Heart left ventricle (tissue), 16 donors: ENCODE data around the gene SPOPL. TPM values are rescaled to one million over a fixed set of nuclear protein-coding genes. Genes with fewer than 3 reads are reported as not detected.
"Not testable (repeated sequence)": the region's sequence is repeated elsewhere in the genome, so short reads cannot be mapped to it uniquely, and the experiment has no call there.

Experiments used
- ATAC-seq, 4 donors: fragments of 200-7000 bp; cut with Tn5 transposase; one replicate each; pipeline ENCODE4 v1.9.1; 2020 to 2022; ENCODE audit warnings: moderate library complexity in 4 of 4, mild to moderate bottlenecking in 3 of 4, moderate number of reproducible peaks in 1 of 4
- DNase-seq, 5 donors: peaks; one replicate each; pipeline ENCODE4 v3.0.0-alpha.2; 2020
- H3K27ac ChIP-seq, 12 donors: fragments of 200-600 bp; sonication (generic) in 4 of 12; one replicate each; pipeline versions ENCODE4 v1.5.0 to v1.8.0; 2016 to 2022; ENCODE audit warnings: mild to moderate bottlenecking in 2 of 12
- H3K27me3 ChIP-seq, 9 donors: fragments of 200-600 bp; sonication (generic) in 2 of 9; one replicate each; pipeline versions ENCODE4 v1.5.1 to v1.8.0; 2016 to 2022; ENCODE audit warnings: mild to moderate bottlenecking in 3 of 9
- H3K36me3 ChIP-seq, 9 donors: fragments of 200-600 bp; sonication (generic) in 2 of 9; one replicate each; pipeline versions ENCODE4 v1.5.0 to v1.8.0; 2018 to 2022; ENCODE audit warnings: mild to moderate bottlenecking in 2 of 9
- H3K4me1 ChIP-seq, 12 donors: fragments of 200-600 bp; sonication (generic) in 4 of 12; one replicate each; pipeline versions ENCODE4 v1.5.0 to v1.8.0; 2016 to 2022; ENCODE audit warnings: mild to moderate bottlenecking in 3 of 12
- H3K4me3 ChIP-seq, 12 donors: fragments of 200-600 bp; sonication (generic) in 4 of 12; one replicate each; pipeline versions ENCODE4 v1.5.0 to v1.8.0; 2017 to 2022; ENCODE audit warnings: mild to moderate bottlenecking in 9 of 12, moderate library complexity in 4 of 12
- H3K9me3 ChIP-seq, 12 donors: fragments of 200-600 bp; sonication (generic) in 4 of 12; one replicate each; pipeline versions ENCODE4 v1.5.0 to v1.8.0; 2016 to 2022; ENCODE audit warnings: mild to moderate bottlenecking in 1 of 12
- CTCF ChIP-seq, 12 donors: fragments of 200-600 bp; sonication (generic) in 4 of 12; IDR thresholded peaks; one replicate each; pipeline versions ENCODE4 v1.5.0 to v1.8.0; 2018 to 2022; ENCODE audit warnings: antibody characterized with exemption in 12 of 12, mild to moderate bottlenecking in 5 of 12
- POLR2A ChIP-seq, 2 donors: fragments of 450-650 bp; IDR thresholded peaks; one replicate each; pipeline ENCODE4 v1.6.1; 2017; ENCODE audit warnings: antibody characterized with exemption in 2 of 2, mild to moderate bottlenecking in 2 of 2, moderate library complexity in 2 of 2
- WGBS, 4 donors: extraction: QIAGEN DNeasy Blood & Tissue Kit in 2 of 4; methylation state at CpG; one replicate each; pipeline versions ENCODE4 v1.1.5 to v1.1.7; 2013 to 2018; 5-methylcytosine and 5-hydroxymethylcytosine counted together
- intact Hi-C, 10 donors: fragments of 100-400 bp; cut with DNase I; formaldehyde crosslinking; loops; one replicate each; pipeline versions ENCODE4 v1.11.1 to v1.14.2; 2022
- polyA plus RNA-seq, 2 donors: library from polyadenylated mRNA; stranded (reverse); fragments of 200-250 nt; gene quantifications; one replicate each; pipeline ENCODE4 v1.2.3, GENCODE V29; 2013
- total RNA-seq, 9 donors: library from RNA; depleted of rRNA in 2 of 9; stranded (reverse); fragments of >200 nt in 2 of 9; fragmentation: NEBNext Ultra II Directional in 3 of 9; extraction: Animal tissue kit (Norgen Biotek cat#: 25700) in 3 of 9; gene quantifications; one replicate each; pipeline versions ENCODE4 v1.1.0 to v1.2.4, GENCODE V29; 2016 to 2023
- donor health status: ischemic (EF 13 %, LVEDD 7.1; RV severe dilation, severe dysfunction).
- donor health status: healthy with polysubstance abuse.
- donor health status: DM: no; HTN: yes; CAD: no.
- donor health status: DM: no; HTN: no; CAD: no.
- donor health status: ischemic (EF 25% LVEDD 6.9; RV normal size, moderate dysfunction).
- donor health status: ischemic (EF 25% LVEDD 5.7; RV mildly dilated, moderate dysfunction).
- donor health status: healthy.
- donor health status: DM: yes; HTN: yes; CAD: no.
- donor health status: ischemic (EF 35%, LVEDD 5.7; RV mildly dilated, moderate dysfunction).
- donor health status: nonischemic (EF 11% LVEDD 7.7; RV severe dilation, severe dysfunction).
- donor health status: DM: yes; HTN: yes; CAD: no.
- donor health status: PGD.
- donor health status: ischemic (EF 29% LVEDD 5.4; RV normal size, mild dysfunction).
- donor health status: nonischemic (EF 23%, LVEDD 6.1; RV moderate dilation, normal function).

The SPOPL gene
- total and polyA plus RNA-seq, 11 donors, result 3.0 to 20.6 (median 14.9) TPM

GRCh38 chr2:138455275-138455674 lies 46.3 kb upstream of the SPOPL start:
- Histone ChIP-seq H3K27me3 (no peaks in the 10 kb centered on the region), H3K27ac (no peak overlapping the region), H3K36me3 (no peaks in the 10 kb centered on the region), H3K4me1 (no peaks in the 10 kb centered on the region), H3K4me3 (no peak overlapping the region), H3K9me3 (peaks cover 0 to 27% (median 0%) of the 10 kb centered on the region in 12 donors)
- intact Hi-C loops, result no loop called here
- DNase-seq, result no peak
- WGBS, 4 donors, result 86 to 94% (median 92%) methylated on average over 2 of the region's 2 CpGs
- ATAC-seq, result no peak
- no peak for TF ChIP-seq CTCF (IDR thresholded peaks at IDR 0.05)
- no peak for TF ChIP-seq POLR2A (IDR thresholded peaks at IDR 0.05)

GRCh38 chr2:138455691-138456090 lies 45.9 kb upstream of the SPOPL start:
- no peaks in the 10 kb centered on the region for H3K4me1 ChIP-seq
- 52 to 83% (median 66%) methylated on average over 2 of the region's 2 CpGs for WGBS, 4 donors
- H3K36me3 ChIP-seq, result no peaks in the 10 kb centered on the region
- no peak overlapping the region for H3K27ac ChIP-seq
- H3K9me3 ChIP-seq, result peaks cover 0 to 29% (median 0%) of the 10 kb centered on the region in 12 donors
- TF ChIP-seq CTCF (IDR thresholded peaks at IDR 0.05) (no peak), POLR2A (IDR thresholded peaks at IDR 0.05) (no peak)
- DNase-seq, result no peak
- H3K4me3 ChIP-seq, result no peak overlapping the region
- intact Hi-C loops, result no loop called here
- ATAC-seq, result no peak
- H3K27me3 ChIP-seq, result no peaks in the 10 kb centered on the region

GRCh38 chr2:138462689-138463088 lies 38.9 kb upstream of the SPOPL start:
- H3K27ac ChIP-seq, H3K4me3 ChIP-seq, H3K36me3 ChIP-seq, ATAC-seq, H3K27me3 ChIP-seq, DNase-seq, H3K4me1 ChIP-seq, intact Hi-C loops: not testable (repeated sequence)
- WGBS, 4 donors, result 95 to 99% (median 97%) methylated on average over 3 of the region's 3 CpGs
- peaks cover 0 to 44% (median 6%) of the 10 kb centered on the region in 12 donors for H3K9me3 ChIP-seq

GRCh38 chr2:138468617-138469016 lies 33.0 kb upstream of the SPOPL start:
- no peaks in the 10 kb centered on the region for H3K27me3 ChIP-seq
- 0 to 2% (median 0%) methylated on average over 1 of the region's 1 CpG for WGBS, 4 donors
- intact Hi-C loops, result no loop called here
- TF ChIP-seq CTCF (IDR thresholded peaks at IDR 0.05) (no peak), POLR2A (IDR thresholded peaks at IDR 0.05) (no peak)
- no peaks in the 10 kb centered on the region for H3K4me1 ChIP-seq
- DNase-seq, result no peak
- no peak overlapping the region for H3K27ac ChIP-seq
- H3K36me3 ChIP-seq, result no peaks in the 10 kb centered on the region
- no peak for ATAC-seq
- H3K4me3 ChIP-seq, result no peak overlapping the region
- H3K9me3 ChIP-seq, result peaks cover 0 to 12% (median 0%) of the 10 kb centered on the region in 12 donors

GRCh38 chr2:138469411-138469810 lies 32.2 kb upstream of the SPOPL start:
- DNase-seq (no peak), ATAC-seq (no peak)
- Histone ChIP-seq H3K27ac (no peak overlapping the region), H3K27me3 (no peaks in the 10 kb centered on the region), H3K4me1 (peaks cover 0 to 5% (median 0%) of the 10 kb centered on the region in 12 donors), H3K9me3 (peaks cover 0 to 11% (median 0%) of the 10 kb centered on the region in 12 donors), H3K36me3 (no peaks in the 10 kb centered on the region), H3K4me3 (no peak overlapping the region)
- TF ChIP-seq POLR2A (IDR thresholded peaks at IDR 0.05) (no peak), CTCF (IDR thresholded peaks at IDR 0.05) (no peak)
- WGBS, 4 donors, result 75 to 86% (median 83%) methylated on average over 1 of the region's 1 CpG
- intact Hi-C loops, result no loop called here
